Middle frontal gyrus (tissue), 1 donor: Measurements from ENCODE around the gene FAM156B.
"Not testable (repeated sequence)": the region's sequence is repeated elsewhere in the genome, so short reads cannot be mapped to it uniquely, and the experiment has no call there.

Source experiments
- DNase-seq: peaks from one replicate; pipeline ENCODE4 v3.0.0-alpha.2; 2015; ENCODE audit warnings: low spot score; ENCODE audit errors: extremely low spot score

FAM156B gene, protein sequence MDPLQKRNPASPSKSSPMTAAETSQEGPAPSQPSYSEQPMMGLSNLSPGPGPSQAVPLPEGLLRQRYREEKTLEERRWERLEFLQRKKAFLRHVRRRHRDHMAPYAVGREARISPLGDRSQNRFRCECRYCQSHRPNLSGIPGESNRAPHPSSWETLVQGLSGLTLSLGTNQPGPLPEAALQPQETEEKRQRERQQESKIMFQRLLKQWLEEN

GRCh38 chrX:52896855-52897709, at the start of gene FAM156B:
TSS of gene FAM156B (plus strand) at chrX:52897330. CDS start at chrX:52907226, 9,896 bp downstream.
- not testable (repeated sequence) for DNase-seq

DNA sequence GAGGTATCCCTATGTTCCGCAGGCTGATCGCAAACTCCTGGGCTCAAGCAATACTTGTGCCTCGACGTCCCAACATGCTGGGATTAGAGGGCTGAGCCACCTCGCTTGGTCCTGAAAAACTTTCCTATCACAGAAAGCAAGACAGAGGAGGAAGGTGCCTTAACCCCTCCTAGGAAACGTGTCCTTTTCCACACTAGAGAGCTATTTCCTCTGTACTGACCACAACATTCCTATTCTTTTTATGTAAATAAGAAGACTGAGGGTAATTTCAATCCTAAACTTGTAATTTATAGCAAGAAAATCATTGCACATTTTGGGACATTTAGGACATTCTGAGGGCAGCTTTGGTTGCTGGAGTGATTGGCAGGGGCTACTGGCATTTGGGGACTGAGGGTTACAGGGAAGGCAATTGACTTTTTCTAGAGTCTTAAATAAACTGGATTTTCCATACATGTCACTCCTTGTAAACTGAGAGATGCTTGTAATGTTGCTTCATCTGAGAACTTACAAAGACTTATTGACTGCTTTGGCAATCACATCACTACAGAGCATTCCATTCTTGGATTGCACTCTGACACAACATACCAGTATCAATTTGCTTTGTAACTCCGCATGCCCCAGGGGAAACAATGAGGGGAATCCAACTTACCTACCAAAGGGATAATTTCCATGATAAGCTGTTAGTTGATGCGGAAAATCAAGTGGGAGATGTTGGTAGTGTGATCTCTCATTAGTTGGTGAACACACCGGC, 44.8 kb upstream of the FAM156B start:
- DNase-seq, result no peak

DNA sequence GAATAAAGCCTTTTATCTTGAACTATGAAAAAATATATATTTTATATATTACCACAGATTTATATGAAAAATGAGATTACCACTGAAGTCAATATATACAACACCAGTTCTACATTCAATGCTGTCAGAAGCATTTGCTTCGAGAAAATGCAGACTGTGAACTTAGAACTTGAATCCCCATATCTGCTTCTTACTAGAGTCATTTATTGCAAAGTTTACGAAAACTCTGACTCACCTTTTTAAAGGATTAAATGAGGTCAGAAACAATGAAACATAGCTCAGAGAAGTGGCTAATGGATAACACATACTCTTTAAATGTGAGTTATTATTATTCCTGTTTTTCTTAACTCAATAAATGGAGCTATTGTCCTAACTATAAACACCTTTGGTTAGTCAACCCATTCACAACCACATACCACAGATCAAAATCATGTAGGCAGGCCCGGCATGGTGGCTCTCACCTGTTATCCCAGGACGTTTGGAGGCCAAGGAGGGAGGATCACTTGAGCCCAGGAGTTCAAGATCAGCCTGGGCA, 40.1 kb upstream of the FAM156B start:
- DNase-seq, result not testable (repeated sequence)

DNA sequence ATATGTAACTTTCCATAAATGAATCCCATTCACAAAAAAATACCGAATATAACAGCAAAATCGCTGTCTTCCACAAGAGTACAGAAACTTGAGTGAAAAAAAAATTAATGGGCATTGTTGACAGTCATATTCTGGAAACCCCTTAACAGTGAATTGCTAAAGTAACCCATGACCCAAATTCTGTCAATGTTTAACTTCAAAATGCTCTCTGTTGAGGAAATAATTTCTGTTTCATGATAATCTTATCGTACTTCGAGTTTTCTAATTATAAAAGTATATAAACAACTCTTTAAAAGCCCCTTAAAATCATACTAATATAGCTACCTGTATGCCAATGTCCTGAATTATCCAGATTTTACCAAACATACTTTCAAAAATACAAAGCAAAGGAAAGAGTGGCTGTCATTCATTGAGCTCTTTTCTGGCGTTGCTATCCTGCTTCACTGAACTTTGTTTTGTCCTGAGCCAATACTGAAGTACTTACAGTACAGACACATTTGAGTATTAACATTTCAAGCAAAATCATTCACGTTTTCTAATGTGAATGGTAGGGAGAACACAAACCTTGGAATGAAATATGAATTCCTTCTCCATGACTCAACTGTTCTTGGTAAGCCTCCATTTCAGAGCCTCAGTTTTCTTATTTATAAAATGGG, 31.7 kb upstream of the FAM156B start:
- no peak for DNase-seq

- no peak for DNase-seq
Observed at GRCh38 chrX:52867610-52868348, 29.4 kb upstream of the FAM156B start, which contains the start of gene XAGE3. TSS of gene XAGE3 (minus strand) at chrX:52868083. CDS start at chrX:52867133, 950 bp downstream.

GRCh38 chrX:52870046-52870445, 27.1 kb upstream of the FAM156B start:
- no peak for DNase-seq

GRCh38 chrX:52873825-52874224, 23.3 kb upstream of the FAM156B start:
- not testable (repeated sequence) for DNase-seq

DNA sequence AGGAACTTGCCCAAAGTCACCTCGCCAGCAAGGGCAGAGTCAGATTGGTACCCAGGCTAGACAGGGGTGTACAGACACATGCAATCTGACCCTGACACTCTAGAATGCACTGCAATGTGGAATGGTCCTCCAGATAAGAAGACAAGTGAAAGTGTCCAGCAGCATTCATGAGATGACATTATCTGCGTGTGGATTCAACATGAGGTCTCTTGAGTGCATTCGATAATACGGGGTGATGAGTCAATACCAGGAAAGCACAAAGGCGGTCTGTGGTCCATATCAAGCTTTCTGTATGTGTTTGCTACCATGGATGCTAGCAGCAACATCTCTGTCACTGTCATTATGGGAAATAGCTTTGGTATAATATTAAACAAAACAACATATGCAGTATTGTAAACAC, 22.5 kb upstream of the FAM156B start:
- DNase-seq, result no peak

DNA sequence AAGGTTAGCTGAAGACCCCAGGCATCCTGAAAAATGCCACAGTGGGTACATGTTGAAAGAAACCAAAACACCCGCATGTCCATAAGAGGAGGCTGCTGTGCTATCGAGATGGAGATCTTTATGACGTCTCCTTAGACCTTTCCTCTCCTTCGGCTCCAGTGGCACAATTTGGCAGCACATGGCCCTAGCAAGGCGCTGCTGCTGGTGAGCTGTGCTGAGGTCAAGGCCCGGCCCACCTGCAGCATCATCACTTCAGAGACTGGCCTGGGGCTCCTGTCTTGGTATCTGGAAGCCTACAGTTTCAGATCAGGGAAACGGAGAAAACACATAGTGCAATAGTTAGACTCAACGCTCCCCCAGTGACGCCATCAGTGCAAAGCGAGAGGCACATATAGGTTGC, 21.7 kb upstream of the FAM156B start:
- not testable (repeated sequence) for DNase-seq

- not testable (repeated sequence) for DNase-seq
Observed at GRCh38 chrX:52876386-52876785, 20.7 kb upstream of the FAM156B start.

DNA sequence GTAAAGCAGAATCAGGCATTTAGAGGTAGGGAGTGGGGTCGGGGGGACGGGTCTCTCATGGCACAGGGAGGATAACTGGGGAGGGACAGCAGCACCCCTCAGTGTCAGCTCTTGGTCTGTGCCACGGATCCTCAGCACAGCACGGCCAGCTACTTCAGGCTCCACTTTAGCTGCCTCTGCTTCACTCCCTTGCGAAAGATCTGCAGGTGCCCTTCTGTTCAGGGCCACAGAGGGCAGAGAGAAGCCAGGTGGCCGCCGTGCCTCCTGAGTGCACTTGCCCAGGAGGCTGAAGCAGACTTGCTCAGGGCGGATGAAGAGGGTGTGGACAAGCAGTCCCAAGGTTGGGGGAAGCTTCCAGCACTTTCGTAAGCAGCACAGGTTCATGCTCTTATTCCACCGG, 9.7 kb upstream of the FAM156B start:
- DNase-seq, result not testable (repeated sequence)

DNA sequence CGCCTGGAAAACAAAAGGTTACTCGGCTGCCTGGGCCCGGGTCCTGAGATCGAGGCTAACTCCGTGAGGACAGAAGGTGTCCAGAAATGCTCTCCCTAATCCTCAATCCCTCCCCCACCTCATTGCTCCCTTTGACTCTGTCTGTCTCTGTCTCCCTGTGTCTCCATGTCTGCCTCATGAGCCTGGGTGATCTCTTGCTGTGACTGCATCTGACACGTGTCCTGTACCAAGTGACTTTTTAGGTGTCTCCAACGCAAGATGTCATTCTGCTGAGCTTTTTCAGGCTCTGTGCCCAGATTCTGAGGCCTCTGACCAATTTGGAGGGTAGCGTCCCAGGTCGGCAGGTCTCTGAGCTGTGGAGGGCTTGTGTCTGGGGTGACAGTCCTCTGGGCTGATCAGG, 9.0 kb upstream of the FAM156B start:
- DNase-seq, result not testable (repeated sequence)

DNA sequence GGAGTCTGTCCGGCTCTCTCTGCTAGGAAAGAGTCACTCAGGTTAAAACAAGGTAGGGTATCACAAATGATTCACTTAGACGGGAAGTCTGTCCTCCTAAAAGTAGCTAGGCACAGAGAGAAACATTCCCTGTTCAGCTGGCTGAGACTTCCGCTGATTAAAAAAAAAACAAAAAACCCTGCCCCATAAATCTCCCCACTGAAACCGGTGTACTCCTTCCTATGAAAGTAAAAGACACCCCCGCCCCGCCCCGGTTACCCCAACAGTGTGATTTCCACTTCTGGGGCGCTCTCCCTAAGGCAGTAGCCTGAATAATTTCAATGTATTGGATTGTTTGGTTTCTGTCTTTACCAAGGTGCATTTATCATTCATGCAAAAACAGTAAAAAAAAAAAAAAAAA, 692 bp upstream of the FAM156B start:
- not testable (repeated sequence) for DNase-seq

- DNase-seq, result not testable (repeated sequence)
Observed at GRCh38 chrX:52905531-52905930, 8.4 kb downstream of the FAM156B start.

DNA sequence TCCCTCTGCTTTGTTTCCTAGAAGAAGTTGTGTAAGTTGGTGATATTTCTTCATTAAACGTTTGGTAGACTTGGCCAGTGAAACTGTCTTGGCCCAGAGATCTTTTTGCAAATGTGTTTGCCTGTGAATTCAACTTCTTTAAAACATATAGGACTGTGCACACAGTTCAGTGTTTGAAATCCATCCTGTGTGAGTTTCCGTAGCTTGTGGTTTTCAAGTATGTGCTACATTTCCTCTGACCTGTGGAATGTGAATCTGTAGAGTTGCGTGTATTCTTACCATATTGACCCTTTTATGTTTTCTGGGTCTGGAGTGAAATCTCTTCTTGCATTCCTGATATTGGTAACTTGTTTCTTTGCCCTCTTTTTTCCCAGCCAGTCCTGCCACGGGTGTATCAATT, 8.9 kb downstream of the FAM156B start:
- DNase-seq, result not testable (repeated sequence)

DNA sequence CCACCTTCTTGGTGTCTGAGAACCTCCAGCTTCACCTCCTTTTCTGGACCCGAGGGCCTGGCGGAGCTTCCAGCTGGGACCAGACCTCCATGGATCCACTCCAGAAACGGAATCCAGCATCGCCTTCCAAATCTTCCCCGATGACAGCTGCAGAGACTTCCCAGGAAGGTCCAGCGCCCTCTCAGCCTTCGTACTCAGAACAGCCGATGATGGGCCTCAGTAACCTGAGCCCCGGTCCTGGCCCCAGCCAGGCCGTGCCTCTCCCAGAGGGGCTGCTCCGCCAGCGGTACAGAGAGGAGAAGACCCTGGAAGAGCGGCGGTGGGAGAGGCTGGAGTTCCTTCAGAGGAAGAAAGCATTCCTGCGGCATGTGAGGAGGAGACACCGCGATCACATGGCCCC, 10.0 kb downstream of the FAM156B start:
- DNase-seq, result not testable (repeated sequence)

DNA sequence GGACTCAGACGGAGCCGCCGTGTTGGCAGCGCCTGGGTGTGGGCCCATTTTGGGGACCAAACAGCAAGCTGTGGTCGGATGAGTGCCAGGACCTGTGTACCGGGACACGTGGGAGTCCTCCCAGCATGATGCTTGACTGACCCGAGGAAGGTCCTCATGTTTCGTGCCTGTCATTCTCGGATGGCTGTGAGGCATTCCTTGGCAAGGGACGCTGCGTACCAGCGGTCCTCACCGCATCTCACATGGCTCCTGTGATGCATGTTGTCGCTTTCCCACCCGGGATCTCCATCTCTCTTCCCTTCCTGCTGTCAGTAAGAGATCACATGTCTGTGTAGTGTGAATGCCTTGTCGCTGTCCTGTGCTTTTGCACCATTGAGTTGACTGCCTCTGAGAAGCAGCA, 10.8 kb downstream of the FAM156B start:
- DNase-seq, result not testable (repeated sequence)

DNA sequence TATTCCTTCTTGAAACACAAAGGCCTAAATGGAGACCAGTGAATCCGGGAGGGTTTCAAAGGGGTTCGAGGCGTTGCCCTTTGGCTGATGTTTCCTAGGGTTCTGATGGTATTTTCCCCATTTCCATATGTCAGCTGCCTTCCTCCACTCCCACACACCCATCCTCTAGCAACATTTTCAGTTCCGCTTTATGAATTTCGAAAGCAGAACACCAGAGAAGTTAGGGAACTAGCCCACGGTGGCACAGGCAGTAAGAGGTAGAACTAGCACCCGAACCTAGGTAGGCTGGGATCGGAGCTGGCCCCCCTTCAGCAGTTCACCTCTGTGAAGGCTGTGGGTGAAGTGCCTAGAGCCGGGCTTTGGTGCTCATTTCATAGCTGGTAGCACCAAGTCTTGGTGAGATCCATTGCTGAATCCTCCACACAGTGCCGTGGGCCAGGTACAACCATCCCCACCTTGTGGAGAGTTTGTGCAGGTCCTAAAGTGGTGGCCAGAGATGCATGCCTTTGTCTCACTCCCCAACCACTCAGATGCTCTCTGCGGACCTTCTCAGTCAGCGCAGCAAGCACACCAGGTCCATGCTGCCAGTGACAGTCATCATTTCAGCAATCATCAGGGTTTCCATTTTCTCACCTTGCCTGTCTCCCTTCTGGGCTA, 12.3 kb downstream of the FAM156B start:
- not testable (repeated sequence) for DNase-seq

DNA sequence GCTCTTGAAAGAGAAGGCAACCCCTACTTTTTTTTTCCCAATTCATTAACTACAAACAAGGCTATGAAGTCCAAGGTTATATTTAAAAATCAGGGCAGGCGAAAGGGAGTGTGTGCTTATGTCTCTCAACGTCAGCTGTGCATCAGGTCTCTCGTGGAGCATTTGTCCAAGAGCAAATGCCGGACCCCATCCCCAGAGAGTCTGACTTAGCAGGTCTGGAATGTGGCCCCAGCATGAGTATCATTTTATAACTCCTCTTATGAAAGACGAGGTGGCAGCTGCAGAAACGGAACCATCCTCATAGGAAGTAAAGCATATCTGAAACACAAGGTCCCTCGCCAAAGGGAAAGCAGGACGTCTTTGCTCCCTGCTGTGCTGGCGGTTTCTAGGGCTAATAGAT, 16.6 kb downstream of the FAM156B start:
- not testable (repeated sequence) for DNase-seq

- not testable (repeated sequence) for DNase-seq
Observed at GRCh38 chrX:52914704-52915103, 17.6 kb downstream of the FAM156B start.
